Mucosa of rectum (tissue), 2 donors: ENCODE data around the gene IL9R.
"Not testable (repeated sequence)": the region's sequence is repeated elsewhere in the genome, so short reads cannot be mapped to it uniquely, and the experiment has no call there.

ENCODE experiments used
- H3K27ac ChIP-seq, 2 donors: one replicate each; pipeline ENCODE4 v1.7.0; 2013; ENCODE audit warnings: inconsistent platforms in 2 of 2, low read depth in 2 of 2, low read length in 2 of 2
- H3K27me3 ChIP-seq, 2 donors: one replicate each; pipeline ENCODE4 v1.7.0; 2013; ENCODE audit warnings: low read length in 2 of 2; ENCODE audit not compliant: control insufficient read depth in 2 of 2, insufficient read depth in 2 of 2
- H3K36me3 ChIP-seq, 2 donors: one replicate each; pipeline ENCODE4 v1.7.0; 2013; ENCODE audit warnings: low read length in 2 of 2; ENCODE audit not compliant: control insufficient read depth in 2 of 2, insufficient read depth in 2 of 2
- H3K4me1 ChIP-seq, 2 donors: one replicate each; pipeline ENCODE4 v1.7.0; 2013; ENCODE audit warnings: low read length in 2 of 2, mild to moderate bottlenecking in 1 of 2; ENCODE audit not compliant: control insufficient read depth in 2 of 2, insufficient read depth in 2 of 2
- H3K4me3 ChIP-seq, 2 donors: one replicate each; pipeline ENCODE4 v1.7.0; 2013; ENCODE audit warnings: low read length in 2 of 2
- H3K9ac ChIP-seq, 2 donors: one replicate each; pipeline ENCODE4 v1.7.0; 2013; ENCODE audit warnings: low read length in 2 of 2, low read depth in 1 of 2, mild to moderate bottlenecking in 1 of 2
- H3K9me3 ChIP-seq, 2 donors: one replicate each; pipeline ENCODE4 v1.7.0; 2013; ENCODE audit warnings: low read length in 2 of 2; ENCODE audit not compliant: control insufficient read depth in 2 of 2
- donor health status: healthy.
- donor health status: Normal muscosa, but diverticular disease.

The IL9R gene

GRCh38 chrX:155995321-155995875 lies 2.1 kb upstream of the IL9R start:
- no peak overlapping the region for H3K4me3 ChIP-seq
- H3K9ac ChIP-seq, result no peak overlapping the region
- H3K27ac ChIP-seq, result no peak overlapping the region
- H3K9me3 ChIP-seq, result no peaks in the 10 kb centered on the region
- no peaks in the 10 kb centered on the region for H3K27me3 ChIP-seq
- no peaks in the 10 kb centered on the region for H3K36me3 ChIP-seq
- no peaks in the 10 kb centered on the region for H3K4me1 ChIP-seq

GRCh38 chrX:155998116-155998515 lies 620 bp downstream of the IL9R start:
- Histone ChIP-seq H3K4me3 (no peak overlapping the region), H3K4me1 (no peaks in the 10 kb centered on the region), H3K27ac (no peak overlapping the region), H3K27me3 (no peaks in the 10 kb centered on the region), H3K36me3 (no peaks in the 10 kb centered on the region), H3K9me3 (no peaks in the 10 kb centered on the region), H3K9ac (no peak overlapping the region)

- Histone ChIP-seq H3K27me3 (no peaks in the 10 kb centered on the region), H3K27ac (no peak overlapping the region), H3K9me3 (no peaks in the 10 kb centered on the region), H3K9ac (no peak overlapping the region), H3K36me3 (no peaks in the 10 kb centered on the region), H3K4me3 (no peak overlapping the region), H3K4me1 (no peaks in the 10 kb centered on the region)
These were observed 1.4 kb downstream of the IL9R start for GRCh38 chrX:155998761-155999510.

GRCh38 chrX:155999751-156000150 lies 2.3 kb downstream of the IL9R start:
- H3K27me3 ChIP-seq, H3K9me3 ChIP-seq, H3K4me1 ChIP-seq, H3K4me3 ChIP-seq, H3K9ac ChIP-seq, H3K36me3 ChIP-seq, H3K27ac ChIP-seq: not testable (repeated sequence)

- Histone ChIP-seq H3K27ac (no peak overlapping the region), H3K9ac (no peak overlapping the region), H3K9me3 (no peaks in the 10 kb centered on the region), H3K36me3 (no peaks in the 10 kb centered on the region), H3K4me3 (no peak overlapping the region), H3K4me1 (no peaks in the 10 kb centered on the region), H3K27me3 (no peaks in the 10 kb centered on the region)
These were observed 2.9 kb downstream of the IL9R start for GRCh38 chrX:156000361-156000926.

GRCh38 chrX:156001001-156001666 lies 3.6 kb downstream of the IL9R start:
- Histone ChIP-seq H3K4me1 (no peaks in the 10 kb centered on the region), H3K36me3 (no peaks in the 10 kb centered on the region), H3K27ac (peak overlapping the region in 1 of 2 donors; percentile 23), H3K9me3 (no peaks in the 10 kb centered on the region), H3K27me3 (no peaks in the 10 kb centered on the region), H3K9ac (no peak overlapping the region), H3K4me3 (no peak overlapping the region)

- Histone ChIP-seq H3K9ac (no peak overlapping the region), H3K4me1 (no peaks in the 10 kb centered on the region), H3K27ac (no peak overlapping the region)
These were observed 4.1 kb downstream of the IL9R start for GRCh38 chrX:156001667-156002021.

GRCh38 chrX:156002507-156002906 lies 5.0 kb downstream of the IL9R start:
- Histone ChIP-seq H3K27ac (no peak overlapping the region), H3K9me3 (no peaks in the 10 kb centered on the region), H3K4me3 (no peak overlapping the region), H3K36me3 (no peaks in the 10 kb centered on the region), H3K27me3 (no peaks in the 10 kb centered on the region), H3K4me1 (no peaks in the 10 kb centered on the region), H3K9ac (no peak overlapping the region)

More at GRCh38 chrX:156001667-156002021, 4.1 kb downstream of the IL9R start:
- Histone ChIP-seq H3K9me3 (no peaks in the 10 kb centered on the region), H3K27me3 (no peaks in the 10 kb centered on the region), H3K4me3 (no peak overlapping the region), H3K36me3 (no peaks in the 10 kb centered on the region)

- Histone ChIP-seq H3K27me3 (no peaks in the 10 kb centered on the region), H3K4me1 (no peaks in the 10 kb centered on the region), H3K36me3 (no peaks in the 10 kb centered on the region), H3K4me3 (no peak overlapping the region), H3K9ac (no peak overlapping the region), H3K9me3 (no peaks in the 10 kb centered on the region), H3K27ac (no peak overlapping the region)
These were observed 6.1 kb downstream of the IL9R start for GRCh38 chrX:156003486-156004185.

GRCh38 chrX:156004256-156004655 lies 6.8 kb downstream of the IL9R start:
- H3K9me3 ChIP-seq, result no peaks in the 10 kb centered on the region
- H3K4me1 ChIP-seq, result no peaks in the 10 kb centered on the region
- H3K36me3 ChIP-seq, result no peaks in the 10 kb centered on the region
- H3K27ac ChIP-seq, result no peak overlapping the region
- no peak overlapping the region for H3K4me3 ChIP-seq
- H3K27me3 ChIP-seq, result no peaks in the 10 kb centered on the region
- no peak overlapping the region for H3K9ac ChIP-seq
